Daoy (cell line): Measurements from ENCODE around the gene PLVAP. TPM values are rescaled to one million over a fixed set of nuclear protein-coding genes. Genes with fewer than 3 reads are reported as not detected.

Source experiments
- DNase-seq: peaks from one replicate; pipeline ENCODE4 v3.0.0-alpha.2; 2015; ENCODE audit warnings: low read depth
- total RNA-seq: library from RNA; depleted of rRNA; stranded (reverse); fragments of >200 nt; shearing (Covaris generic); gene quantifications from 2 replicates; pipeline ENCODE4 v1.2.3, GENCODE V29; 2014; rRNA removed

PLVAP gene
- total RNA-seq, result not detected in 2 replicates

- no peak for DNase-seq
These were observed at the start of gene PLVAP for GRCh38 chr19:17376935-17377600. Gene PLVAP, minus strand, starts transcription at chr19:17377342. Its CDS starts 54 bp downstream, at chr19:17377288.

- DNase-seq, result peak; percentile 59
These were observed 47.7 kb upstream of the PLVAP start for GRCh38 chr19:17424743-17425365.

- DNase-seq, result no peak
These were observed 46.5 kb upstream of the PLVAP start for GRCh38 chr19:17423429-17424208.

- DNase-seq, result no peak
These were observed 44.8 kb upstream of the PLVAP start for GRCh38 chr19:17421942-17422341.

GRCh38 chr19:17420475-17420924 is 43.4 kb upstream of the PLVAP start:
- peak; percentile 63 for DNase-seq

GRCh38 chr19:17419621-17420474 is 42.7 kb upstream of the PLVAP start, which contains the start of gene MVB12A:
Gene MVB12A, plus strand, starts transcription at chr19:17420047. Its CDS starts 89 bp downstream, at chr19:17420136.
- peak; percentile 100 for DNase-seq

- DNase-seq, result peak; percentile 29
These were observed 42.0 kb upstream of the PLVAP start for GRCh38 chr19:17419154-17419620.

- DNase-seq, result no peak
These were observed 41.6 kb upstream of the PLVAP start for GRCh38 chr19:17418710-17419109.

- no peak for DNase-seq
These were observed 38.0 kb upstream of the PLVAP start for GRCh38 chr19:17415121-17415520.

- DNase-seq, result no peak
These were observed 37.0 kb upstream of the PLVAP start for GRCh38 chr19:17414097-17414496.

GRCh38 chr19:17411801-17412200 is 34.7 kb upstream of the PLVAP start:
- no peak for DNase-seq

GRCh38 chr19:17409990-17410389 is 32.8 kb upstream of the PLVAP start:
- DNase-seq, result no peak

GRCh38 chr19:17406887-17407196 is 29.7 kb upstream of the PLVAP start:
- DNase-seq, result no peak

- DNase-seq, result peak; percentile 92
These were observed 29.1 kb upstream of the PLVAP start for GRCh38 chr19:17406046-17406886.

GRCh38 chr19:17405250-17406045 is 28.3 kb upstream of the PLVAP start, which contains the start of gene BST2:
Gene BST2, minus strand, starts transcription at chr19:17405630. Its CDS starts 55 bp downstream, at chr19:17405575.
- peak; percentile 80 for DNase-seq

GRCh38 chr19:17404621-17405249 is 27.6 kb upstream of the PLVAP start:
- no peak for DNase-seq

GRCh38 chr19:17404015-17404414 is 26.9 kb upstream of the PLVAP start:
- DNase-seq, result no peak

GRCh38 chr19:17402982-17403855 is 26.1 kb upstream of the PLVAP start:
- DNase-seq, result peak; percentile 32
